ENCODE results near the gene HERC3. TPM values are rescaled to one million over a fixed set of nuclear protein-coding genes. Genes with fewer than 3 reads are reported as not detected.

Gene HERC3
- total RNA-seq, 4 donors from 2014 or later, result 49.6 to 64.3 (median 52.2) TPM

GRCh38 chr4:88573995-88574394 is 18.3 kb upstream of the HERC3 start:
- no peak overlapping the region for H3K4me3 ChIP-seq (ENCODE audit: low read depth, poor library complexity, severe bottlenecking)
- no peak for TF ChIP-seq POLR2A (IDR thresholded peaks at IDR 0.05)
- TF ChIP-seq, protein P1, sequence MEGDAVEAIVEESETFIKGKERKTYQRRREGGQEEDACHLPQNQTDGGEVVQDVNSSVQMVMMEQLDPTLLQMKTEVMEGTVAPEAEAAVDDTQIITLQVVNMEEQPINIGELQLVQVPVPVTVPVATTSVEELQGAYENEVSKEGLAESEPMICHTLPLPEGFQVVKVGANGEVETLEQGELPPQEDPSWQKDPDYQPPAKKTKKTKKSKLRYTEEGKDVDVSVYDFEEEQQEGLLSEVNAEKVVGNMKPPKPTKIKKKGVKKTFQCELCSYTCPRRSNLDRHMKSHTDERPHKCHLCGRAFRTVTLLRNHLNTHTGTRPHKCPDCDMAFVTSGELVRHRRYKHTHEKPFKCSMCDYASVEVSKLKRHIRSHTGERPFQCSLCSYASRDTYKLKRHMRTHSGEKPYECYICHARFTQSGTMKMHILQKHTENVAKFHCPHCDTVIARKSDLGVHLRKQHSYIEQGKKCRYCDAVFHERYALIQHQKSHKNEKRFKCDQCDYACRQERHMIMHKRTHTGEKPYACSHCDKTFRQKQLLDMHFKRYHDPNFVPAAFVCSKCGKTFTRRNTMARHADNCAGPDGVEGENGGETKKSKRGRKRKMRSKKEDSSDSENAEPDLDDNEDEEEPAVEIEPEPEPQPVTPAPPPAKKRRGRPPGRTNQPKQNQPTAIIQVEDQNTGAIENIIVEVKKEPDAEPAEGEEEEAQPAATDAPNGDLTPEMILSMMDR (IDR thresholded peaks at IDR 0.05), result no peak
- WGBS, 2 donors, result 71 to 79% methylated on average over 2 of the region's 2 CpGs
- intact Hi-C loops (cut with DNase I; ENCODE audit: low total_unique reads), result no loop called here
- no peak for DNase-seq (ENCODE audit: low spot score in 2 of 2)

GRCh38 chr4:88575186-88575585 is 17.1 kb upstream of the HERC3 start:
- DNase-seq (ENCODE audit: low spot score in 2 of 2), result no peak
- no peak overlapping the region for H3K4me3 ChIP-seq (ENCODE audit: low read depth, poor library complexity, severe bottlenecking)
- TF ChIP-seq, protein P1 (IDR thresholded peaks at IDR 0.05), result no peak
- TF ChIP-seq POLR2A (IDR thresholded peaks at IDR 0.05), result no peak
- intact Hi-C loops (cut with DNase I; ENCODE audit: low total_unique reads), result no loop called here
- 44 to 59% methylated on average over 1 of the region's 1 CpG for WGBS, 2 donors

GRCh38 chr4:88582493-88582892 is 9.8 kb upstream of the HERC3 start:
- WGBS, 2 donors, result 53 to 59% methylated on average over 2 of the region's 2 CpGs
- H3K4me3 ChIP-seq (ENCODE audit: low read depth, poor library complexity, severe bottlenecking), result no peak overlapping the region
- intact Hi-C loops (cut with DNase I; ENCODE audit: low total_unique reads), result no loop called here
- no peak for DNase-seq (ENCODE audit: low spot score in 2 of 2)
- TF ChIP-seq, protein P1 (IDR thresholded peaks at IDR 0.05), result no peak
- TF ChIP-seq POLR2A (IDR thresholded peaks at IDR 0.05), result no peak

DNA sequence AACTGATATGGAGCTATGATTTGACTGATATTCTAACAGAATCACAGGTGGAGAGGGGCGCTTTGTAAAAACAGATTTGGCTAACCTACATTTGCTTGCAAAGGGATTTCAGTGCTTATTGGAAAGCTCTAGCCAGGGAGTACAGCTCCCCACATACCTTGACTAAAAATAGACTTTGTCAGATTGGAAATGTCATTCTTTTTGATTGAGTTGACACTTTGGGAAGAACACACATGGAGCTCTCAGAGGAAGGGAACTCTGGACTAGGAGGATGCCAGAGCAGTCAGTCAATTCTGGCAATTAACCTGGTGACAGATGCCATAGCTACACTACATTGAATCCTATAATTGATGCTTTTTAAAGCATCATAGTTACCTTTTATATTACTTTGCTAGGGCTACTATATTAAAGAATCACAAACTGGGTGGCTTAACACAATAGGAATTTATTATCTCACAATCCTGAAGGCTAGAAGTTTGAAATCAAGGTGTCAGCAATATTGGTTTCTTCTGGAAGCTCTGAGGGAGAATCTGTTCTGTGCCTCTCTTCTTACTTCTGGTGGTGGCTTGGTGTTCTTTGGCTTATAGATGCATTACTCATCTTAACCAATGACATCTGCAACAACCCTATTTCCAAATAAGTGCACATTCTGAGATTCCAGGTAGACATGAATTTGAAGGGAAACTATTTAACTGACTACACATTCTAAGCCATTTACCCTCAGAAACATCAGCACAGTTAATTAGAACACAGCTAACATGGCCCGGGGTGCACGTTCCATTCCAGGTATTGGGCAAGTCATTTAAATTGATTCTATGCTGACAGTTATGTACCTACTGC is 8.4 kb upstream of the HERC3 start:
- intact Hi-C loops (cut with DNase I; ENCODE audit: low total_unique reads), result no loop called here
- no peak for DNase-seq (ENCODE audit: low spot score in 2 of 2)
- 87 to 89% methylated on average over 3 of the region's 3 CpGs for WGBS, 2 donors
- TF ChIP-seq, protein P1 (IDR thresholded peaks at IDR 0.05), result no peak
- TF ChIP-seq POLR2A (IDR thresholded peaks at IDR 0.05), result no peak
- H3K4me3 ChIP-seq (ENCODE audit: low read depth, poor library complexity, severe bottlenecking), result no peak overlapping the region

- TF ChIP-seq, protein P1 (IDR thresholded peaks at IDR 0.05), result no peak
- TF ChIP-seq POLR2A (IDR thresholded peaks at IDR 0.05), result no peak
- intact Hi-C loops (cut with DNase I; ENCODE audit: low total_unique reads), result no loop called here
- WGBS, 2 donors, result 71 to 86% methylated on average over 2 of the region's 2 CpGs
- H3K4me3 ChIP-seq (ENCODE audit: low read depth, poor library complexity, severe bottlenecking), result no peak overlapping the region
- no peak for DNase-seq (ENCODE audit: low spot score in 2 of 2)
These were observed 7.8 kb upstream of the HERC3 start for GRCh38 chr4:88584471-88584900.

Measured in lower leg skin (tissue), 4 donors.